Measurements from ENCODE around the gene PRLR. TPM values are rescaled to one million over a fixed set of nuclear protein-coding genes. Genes with fewer than 3 reads are reported as not detected.

The PRLR gene
- total RNA-seq, 4 donors from 2014 or later, result 15.8 to 80.6 (median 48.0) TPM

GRCh38 chr5:35129921-35130485, 100.3 kb downstream of the PRLR start:
- Histone ChIP-seq H3K27me3 (no peaks in the 10 kb centered on the region), H3K9me3 (no peaks in the 10 kb centered on the region), H3K4me1 (peaks cover 0 to 4% of the 10 kb centered on the region in 2 donors), H3K36me3 (no peaks in the 10 kb centered on the region), H3K4me3 (no peak overlapping the region), H3K27ac (no peak overlapping the region)
- DNase-seq, result no peak
- intact Hi-C loops (cut with DNase I; ENCODE audit: low total_unique reads), result no loop called here
- TF ChIP-seq CTCF (IDR thresholded peaks at IDR 0.05) (no peak), POLR2A (IDR thresholded peaks at IDR 0.05) (no peak)

- intact Hi-C loops (cut with DNase I; ENCODE audit: low total_unique reads), result no loop called here
- Histone ChIP-seq H3K4me1 (no peaks in the 10 kb centered on the region), H3K36me3 (no peaks in the 10 kb centered on the region), H3K4me3 (no peak overlapping the region), H3K9me3 (no peaks in the 10 kb centered on the region), H3K27ac (no peak overlapping the region), H3K27me3 (no peaks in the 10 kb centered on the region)
- no peak for DNase-seq
- TF ChIP-seq CTCF (IDR thresholded peaks at IDR 0.05) (no peak), POLR2A (IDR thresholded peaks at IDR 0.05) (no peak)
Observed at GRCh38 chr5:35129276-35129675, 101.0 kb downstream of the PRLR start.

- Histone ChIP-seq H3K9me3 (no peaks in the 10 kb centered on the region), H3K4me1 (no peaks in the 10 kb centered on the region), H3K36me3 (no peaks in the 10 kb centered on the region), H3K27ac (no peak overlapping the region), H3K27me3 (no peaks in the 10 kb centered on the region), H3K4me3 (no peak overlapping the region)
- intact Hi-C loops (cut with DNase I; ENCODE audit: low total_unique reads), result no loop called here
- DNase-seq, result no peak
- TF ChIP-seq POLR2A (IDR thresholded peaks at IDR 0.05) (no peak), CTCF (IDR thresholded peaks at IDR 0.05) (no peak)
Observed at GRCh38 chr5:35127006-35127405, 103.3 kb downstream of the PRLR start.

GRCh38 chr5:35125746-35126145, 104.5 kb downstream of the PRLR start:
- H3K9me3 ChIP-seq, result no peaks in the 10 kb centered on the region
- TF ChIP-seq CTCF (IDR thresholded peaks at IDR 0.05) (no peak), POLR2A (IDR thresholded peaks at IDR 0.05) (no peak)
- H3K27me3 ChIP-seq, result no peaks in the 10 kb centered on the region
- H3K36me3 ChIP-seq, result no peaks in the 10 kb centered on the region
- no peak overlapping the region for H3K27ac ChIP-seq
- H3K4me1 ChIP-seq, result peaks cover 0 to 1% of the 10 kb centered on the region in 2 donors
- DNase-seq, result no peak
- intact Hi-C loops (cut with DNase I; ENCODE audit: low total_unique reads), result no loop called here
- H3K4me3 ChIP-seq, result no peak overlapping the region

GRCh38 chr5:35124932-35125331, 105.4 kb downstream of the PRLR start:
- intact Hi-C loops (cut with DNase I; ENCODE audit: low total_unique reads), result no loop called here
- no peak for TF ChIP-seq POLR2A (IDR thresholded peaks at IDR 0.05)
- no peak for TF ChIP-seq CTCF (IDR thresholded peaks at IDR 0.05)
- no peak for DNase-seq
- no peaks in the 10 kb centered on the region for H3K36me3 ChIP-seq
- H3K4me3 ChIP-seq, result no peak overlapping the region
- H3K27ac ChIP-seq, result no peak overlapping the region
- peaks cover 0 to 6% of the 10 kb centered on the region in 2 donors for H3K4me1 ChIP-seq
- H3K27me3 ChIP-seq, result no peaks in the 10 kb centered on the region
- no peaks in the 10 kb centered on the region for H3K9me3 ChIP-seq

Measured in uterus (tissue), 4 donors.